ENCODE measurements around the gene MTF1. TPM values are rescaled to one million over a fixed set of nuclear protein-coding genes. Genes with fewer than 3 reads are reported as not detected.

The MTF1 gene
- total RNA-seq, 1 donor from 2014 or later, result 10.6 TPM

GRCh38 chr1:37890378-37891014 lies 31.1 kb upstream of the MTF1 start:
- peak; percentile 41 to 69 (median 51) for TF ChIP-seq CTCF (IDR thresholded peaks at IDR 0.05)
- H3K27ac ChIP-seq, result peak overlapping the region; percentile 34 to 62
- no peak for DNase-seq (ENCODE audit: low spot score in 2 of 2)
- H3K4me3 ChIP-seq, result no peak overlapping the region
- H3K36me3 ChIP-seq, result peaks cover 50 to 51% of the 10 kb centered on the region in 2 donors
- no peaks in the 10 kb centered on the region for H3K9me3 ChIP-seq
- H3K27me3 ChIP-seq, result no peaks in the 10 kb centered on the region
- H3K4me1 ChIP-seq, result no peaks in the 10 kb centered on the region
- intact Hi-C loops (cut with DNase I), result loop anchor here (5.0 kb wide), 1 partner anchor 42 kb away; no protein-coding TSS in a partner anchor

GRCh38 chr1:37888022-37888700 lies 28.8 kb upstream of the MTF1 start:
- intact Hi-C loops (cut with DNase I), result loop anchor here (2.0 kb wide), 1 partner anchor 89 kb away; no protein-coding TSS in a partner anchor
- TF ChIP-seq CTCF (IDR thresholded peaks at IDR 0.05), result no peak
- H3K9me3 ChIP-seq, result no peaks in the 10 kb centered on the region
- DNase-seq (ENCODE audit: low spot score in 2 of 2), result no peak
- no peaks in the 10 kb centered on the region for H3K27me3 ChIP-seq
- H3K4me1 ChIP-seq, result no peaks in the 10 kb centered on the region
- no peak overlapping the region for H3K27ac ChIP-seq
- H3K4me3 ChIP-seq, result no peak overlapping the region
- H3K36me3 ChIP-seq, result peaks cover 72 to 73% of the 10 kb centered on the region in 2 donors

GRCh38 chr1:37884145-37884544 lies 24.8 kb upstream of the MTF1 start:
- H3K27ac ChIP-seq, result no peak overlapping the region
- intact Hi-C loops (cut with DNase I), result no loop called here
- no peak overlapping the region for H3K4me3 ChIP-seq
- H3K4me1 ChIP-seq, result no peaks in the 10 kb centered on the region
- no peak for TF ChIP-seq CTCF (IDR thresholded peaks at IDR 0.05)
- H3K36me3 ChIP-seq, result peaks cover 93 to 100% of the 10 kb centered on the region in 2 donors
- no peaks in the 10 kb centered on the region for H3K27me3 ChIP-seq
- no peak for DNase-seq (ENCODE audit: low spot score in 2 of 2)
- H3K9me3 ChIP-seq, result no peaks in the 10 kb centered on the region

GRCh38 chr1:37883671-37884070 lies 24.3 kb upstream of the MTF1 start:
- H3K9me3 ChIP-seq, result no peaks in the 10 kb centered on the region
- no peak overlapping the region for H3K4me3 ChIP-seq
- no peak for DNase-seq (ENCODE audit: low spot score in 2 of 2)
- H3K4me1 ChIP-seq, result no peaks in the 10 kb centered on the region
- TF ChIP-seq CTCF (IDR thresholded peaks at IDR 0.05), result no peak
- H3K27me3 ChIP-seq, result no peaks in the 10 kb centered on the region
- H3K36me3 ChIP-seq, result peaks cover 90 to 98% of the 10 kb centered on the region in 2 donors
- H3K27ac ChIP-seq, result no peak overlapping the region
- intact Hi-C loops (cut with DNase I), result no loop called here

GRCh38 chr1:37879865-37880264 lies 20.5 kb upstream of the MTF1 start:
- H3K36me3 ChIP-seq, result peaks cover 87 to 95% of the 10 kb centered on the region in 2 donors
- intact Hi-C loops (cut with DNase I), result no loop called here

More at GRCh38 chr1:37879865-37880264, 20.5 kb upstream of the MTF1 start:
- no peak for TF ChIP-seq CTCF (IDR thresholded peaks at IDR 0.05)
- H3K4me1 ChIP-seq, result no peaks in the 10 kb centered on the region
- H3K27ac ChIP-seq, result no peak overlapping the region
- H3K27me3 ChIP-seq, result no peaks in the 10 kb centered on the region
- no peak for DNase-seq (ENCODE audit: low spot score in 2 of 2)
- H3K9me3 ChIP-seq, result no peaks in the 10 kb centered on the region
- H3K4me3 ChIP-seq, result no peak overlapping the region
